ENCODE data around the gene STK26.

GRCh38 chrX:132058975-132059374, 35.9 kb downstream of the STK26 start:
- no peak for TF ChIP-seq REST (IDR thresholded peaks at IDR 0.05)
- no peak for TF ChIP-seq FOXA1 (IDR thresholded peaks at IDR 0.05)
- TF ChIP-seq CTCF (IDR thresholded peaks at IDR 0.05; ENCODE audit: low read depth, low read length, missing input control) = no peak
- TF ChIP-seq, protein P1, sequence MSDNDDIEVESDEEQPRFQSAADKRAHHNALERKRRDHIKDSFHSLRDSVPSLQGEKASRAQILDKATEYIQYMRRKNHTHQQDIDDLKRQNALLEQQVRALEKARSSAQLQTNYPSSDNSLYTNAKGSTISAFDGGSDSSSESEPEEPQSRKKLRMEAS (IDR thresholded peaks at IDR 0.05) = no peak
- no peak for TF ChIP-seq FOXA2 (IDR thresholded peaks at IDR 0.05)
- no peak for TF ChIP-seq JUND (IDR thresholded peaks at IDR 0.05)
- TF ChIP-seq RAD21 (IDR thresholded peaks at IDR 0.05) = no peak
- TF ChIP-seq YY1 (IDR thresholded peaks at IDR 0.05) = no peak
